ENCODE measurements around the gene APOC3.
"Not testable (repeated sequence)": the region's sequence is repeated elsewhere in the genome, so short reads cannot be mapped to it uniquely, and the experiment has no call there.

The APOC3 gene

DNA sequence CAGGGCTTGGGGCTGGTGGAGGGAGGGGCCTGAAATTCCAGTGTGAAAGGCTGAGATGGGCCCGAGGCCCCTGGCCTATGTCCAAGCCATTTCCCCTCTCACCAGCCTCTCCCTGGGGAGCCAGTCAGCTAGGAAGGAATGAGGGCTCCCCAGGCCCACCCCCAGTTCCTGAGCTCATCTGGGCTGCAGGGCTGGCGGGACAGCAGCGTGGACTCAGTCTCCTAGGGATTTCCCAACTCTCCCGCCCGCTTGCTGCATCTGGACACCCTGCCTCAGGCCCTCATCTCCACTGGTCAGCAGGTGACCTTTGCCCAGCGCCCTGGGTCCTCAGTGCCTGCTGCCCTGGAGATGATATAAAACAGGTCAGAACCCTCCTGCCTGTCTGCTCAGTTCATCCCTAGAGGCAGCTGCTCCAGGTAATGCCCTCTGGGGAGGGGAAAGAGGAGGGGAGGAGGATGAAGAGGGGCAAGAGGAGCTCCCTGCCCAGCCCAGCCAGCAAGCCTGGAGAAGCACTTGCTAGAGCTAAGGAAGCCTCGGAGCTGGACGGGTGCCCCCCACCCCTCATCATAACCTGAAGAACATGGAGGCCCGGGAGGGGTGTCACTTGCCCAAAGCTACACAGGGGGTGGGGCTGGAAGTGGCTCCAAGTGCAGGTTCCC, at the start of gene APOC3:
APOC3 (plus strand) TSS at position 383 of the 659 bp plus-strand sequence. CDS start 676 bp downstream, outside the sequence.
- DNase-seq, result no peak

DNA sequence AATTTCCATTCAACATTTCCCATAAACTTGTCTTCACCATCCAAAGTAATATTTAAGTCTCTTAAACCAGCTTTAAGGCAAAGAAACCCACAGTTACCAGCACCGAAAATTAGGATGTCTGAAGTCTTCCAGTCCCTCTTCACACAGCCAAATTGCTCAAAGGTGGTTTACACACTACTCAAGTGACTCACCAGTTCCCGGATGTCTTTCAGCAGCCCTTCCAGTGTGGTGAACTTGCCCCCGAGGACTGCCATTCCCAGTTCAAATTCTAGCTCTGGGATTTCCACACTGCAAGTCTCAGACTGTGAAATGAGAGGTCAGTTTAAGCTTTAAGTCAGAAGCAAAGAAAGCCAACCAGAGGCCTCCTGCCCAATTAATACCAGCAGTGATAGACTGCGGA, 47.0 kb upstream of the APOC3 start:
- no peak for DNase-seq

DNA sequence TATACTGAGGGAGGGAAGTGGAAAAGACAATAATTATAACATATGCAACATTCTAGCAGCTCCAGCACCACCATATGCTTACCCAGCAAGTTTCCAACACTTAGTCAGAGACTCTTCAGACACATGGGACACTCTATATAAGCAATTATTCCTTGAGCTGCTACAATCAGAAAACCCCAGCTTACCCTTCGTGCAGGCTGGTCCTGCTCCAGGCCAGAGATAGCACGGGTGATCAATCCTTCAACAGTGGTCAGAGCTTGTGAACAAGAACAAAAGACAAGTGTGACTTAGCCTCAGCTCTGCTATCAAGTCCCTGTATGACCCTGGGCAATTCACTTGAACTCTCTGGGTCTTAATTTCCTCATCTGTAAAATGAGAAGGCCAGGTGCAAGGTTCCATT, 43.4 kb upstream of the APOC3 start:
- DNase-seq, result no peak

DNA sequence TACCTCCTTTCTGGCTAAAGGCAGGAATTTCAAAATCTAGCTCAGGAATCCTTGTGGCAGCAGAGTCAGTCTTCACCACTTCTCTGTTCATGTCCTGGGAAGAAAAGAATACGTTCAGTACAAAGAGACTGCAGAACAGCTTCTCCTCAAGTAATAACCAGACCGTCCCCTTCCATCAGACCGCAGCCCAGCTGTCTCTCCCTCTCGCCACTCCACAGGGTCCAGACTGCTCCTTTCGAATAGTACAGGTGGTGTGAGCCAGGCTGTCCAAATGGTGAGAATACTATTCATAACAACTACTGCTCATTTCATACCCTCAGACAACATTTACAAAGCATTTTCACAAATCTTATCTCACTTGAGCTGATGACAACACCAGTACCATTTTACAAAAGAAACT, 42.7 kb upstream of the APOC3 start:
- DNase-seq, result no peak

DNA sequence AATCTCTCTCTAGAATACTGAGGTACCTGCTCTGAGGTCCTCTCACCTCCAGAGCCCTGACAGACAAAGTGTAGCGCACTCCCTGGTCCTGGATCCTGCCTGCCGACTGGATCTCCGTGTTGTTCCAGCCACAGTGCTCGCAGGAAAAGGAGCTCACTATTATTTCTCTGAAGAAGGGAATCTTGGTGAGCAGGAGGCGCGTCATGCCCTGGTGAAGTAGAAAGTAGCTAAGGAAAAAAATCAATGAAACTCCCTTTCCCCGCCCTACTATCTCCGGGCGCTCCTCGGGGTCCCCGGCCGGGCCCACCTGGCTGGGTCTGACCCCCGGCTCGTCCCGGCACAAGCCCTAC, 42.3 kb upstream of the APOC3 start:
- DNase-seq, result no peak

DNA sequence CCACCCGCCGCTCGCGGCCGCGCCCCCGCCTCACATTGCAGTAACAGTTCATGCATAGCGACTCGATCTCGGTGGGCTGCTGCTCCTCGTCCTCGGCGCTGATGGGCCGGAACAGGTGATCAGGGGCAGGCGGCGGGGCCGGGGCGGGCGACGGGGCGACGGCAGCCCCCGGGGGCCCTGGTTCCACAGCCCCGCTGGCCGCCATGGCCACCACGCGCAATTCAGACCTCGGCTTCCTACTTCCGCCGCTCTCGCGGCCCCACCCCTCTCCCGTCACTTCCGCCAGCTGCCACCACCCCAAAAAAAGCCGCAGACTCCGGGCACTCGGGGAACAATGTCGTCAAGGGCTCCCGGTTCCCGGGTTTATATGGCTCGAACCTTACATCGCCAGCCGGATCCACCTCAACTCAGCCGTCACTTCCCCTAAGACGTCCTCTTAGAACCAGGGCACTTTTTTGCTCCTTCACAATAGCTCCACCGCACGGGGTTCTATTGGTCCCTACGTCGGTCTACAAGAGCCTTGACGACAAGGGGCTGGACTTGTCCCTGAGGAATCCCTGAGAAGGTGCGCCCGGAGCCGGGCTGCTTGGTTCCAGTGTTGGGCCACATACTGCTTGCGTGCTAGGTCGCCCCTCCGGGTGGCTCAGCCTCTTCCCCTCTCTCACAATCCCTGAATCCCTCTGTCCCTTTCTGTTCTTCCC, 41.8 kb upstream of the APOC3 start, which contains the start of gene ZPR1:
ZPR1 (minus strand) TSS at position 238 of the 701 bp plus-strand sequence; CDS start at position 205, 33 bp downstream.
- DNase-seq, result peak; percentile 71

DNA sequence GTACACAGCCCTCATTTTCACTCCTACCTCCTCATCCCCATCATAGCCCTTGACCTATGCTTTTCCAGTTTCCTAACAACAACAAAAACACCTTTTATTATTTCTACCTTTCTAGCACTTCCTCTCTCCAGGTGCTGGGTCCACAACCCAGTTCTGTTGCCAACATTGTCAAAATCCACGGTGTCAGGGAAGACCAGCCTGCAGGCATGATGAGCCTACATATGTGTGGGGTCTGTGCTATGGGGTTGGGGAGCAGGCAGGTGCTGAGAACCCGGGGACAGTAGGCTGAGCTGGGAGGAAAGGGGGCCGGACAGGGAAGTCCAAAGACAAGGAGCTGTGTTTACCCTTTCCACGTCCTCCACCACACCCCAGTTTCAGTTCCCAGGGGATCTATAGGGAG, 41.2 kb upstream of the APOC3 start:
- DNase-seq, result no peak

DNA sequence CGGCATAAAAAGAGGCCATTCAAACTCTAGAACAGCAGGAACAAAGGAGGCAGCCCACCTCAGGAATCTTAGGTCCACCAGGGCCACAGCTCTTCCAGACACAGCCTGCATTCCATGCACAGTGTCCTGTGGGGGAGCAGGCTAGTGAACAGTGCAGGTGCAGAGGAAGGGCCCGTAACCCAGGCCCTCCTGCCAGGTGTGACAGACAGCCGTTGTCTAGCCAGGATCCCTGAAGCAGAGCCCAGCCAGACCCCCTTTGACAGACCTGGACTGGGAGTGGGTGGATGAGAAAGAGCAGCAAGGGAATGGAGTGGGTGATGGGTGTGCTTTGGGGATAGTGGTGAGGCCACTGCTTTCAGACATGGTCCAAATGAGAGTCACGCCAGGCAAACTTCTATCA, 40.7 kb upstream of the APOC3 start:
- no peak for DNase-seq

DNA sequence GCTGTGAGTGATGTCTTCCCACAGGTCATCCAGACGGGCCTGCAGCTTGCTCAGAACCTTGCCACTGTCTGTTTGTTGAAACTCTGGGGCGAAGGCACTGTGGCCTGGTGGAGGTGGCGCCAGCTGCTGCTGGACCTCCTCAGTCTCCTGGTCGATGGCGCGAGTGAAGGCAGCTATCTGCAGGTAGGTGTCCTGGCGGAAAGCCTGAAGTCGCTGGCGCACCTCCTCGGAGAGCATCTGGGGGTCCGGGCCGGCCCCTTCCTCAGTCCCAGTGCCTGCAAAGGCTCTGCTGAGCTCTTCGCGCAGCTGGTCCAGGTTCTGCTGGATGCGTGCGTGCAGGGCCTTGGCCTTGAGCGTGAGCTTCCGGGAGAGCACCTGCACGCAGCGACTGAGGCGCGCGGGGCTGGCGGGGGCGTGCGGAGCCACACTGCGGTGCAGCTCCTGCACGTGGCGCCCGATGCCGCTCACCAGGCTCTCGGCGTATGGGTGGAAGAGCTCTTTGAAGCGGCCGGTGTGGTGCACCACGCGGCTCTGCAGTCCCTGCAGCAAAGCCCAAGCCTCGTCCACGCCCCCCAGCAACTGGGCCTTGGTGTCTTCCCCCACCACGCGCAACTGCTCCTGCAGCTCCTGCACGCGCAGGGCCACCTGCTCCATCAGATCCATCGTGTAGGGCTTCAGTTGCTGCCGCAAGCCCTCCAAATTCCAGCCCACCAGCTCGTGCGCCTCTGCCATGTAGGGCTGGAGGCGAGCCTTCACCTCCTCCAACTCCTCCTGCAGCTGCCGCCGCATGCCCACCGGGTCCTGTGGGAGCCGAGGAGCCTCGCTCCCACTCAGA, 39.3 kb upstream of the APOC3 start:
- DNase-seq, result no peak

DNA sequence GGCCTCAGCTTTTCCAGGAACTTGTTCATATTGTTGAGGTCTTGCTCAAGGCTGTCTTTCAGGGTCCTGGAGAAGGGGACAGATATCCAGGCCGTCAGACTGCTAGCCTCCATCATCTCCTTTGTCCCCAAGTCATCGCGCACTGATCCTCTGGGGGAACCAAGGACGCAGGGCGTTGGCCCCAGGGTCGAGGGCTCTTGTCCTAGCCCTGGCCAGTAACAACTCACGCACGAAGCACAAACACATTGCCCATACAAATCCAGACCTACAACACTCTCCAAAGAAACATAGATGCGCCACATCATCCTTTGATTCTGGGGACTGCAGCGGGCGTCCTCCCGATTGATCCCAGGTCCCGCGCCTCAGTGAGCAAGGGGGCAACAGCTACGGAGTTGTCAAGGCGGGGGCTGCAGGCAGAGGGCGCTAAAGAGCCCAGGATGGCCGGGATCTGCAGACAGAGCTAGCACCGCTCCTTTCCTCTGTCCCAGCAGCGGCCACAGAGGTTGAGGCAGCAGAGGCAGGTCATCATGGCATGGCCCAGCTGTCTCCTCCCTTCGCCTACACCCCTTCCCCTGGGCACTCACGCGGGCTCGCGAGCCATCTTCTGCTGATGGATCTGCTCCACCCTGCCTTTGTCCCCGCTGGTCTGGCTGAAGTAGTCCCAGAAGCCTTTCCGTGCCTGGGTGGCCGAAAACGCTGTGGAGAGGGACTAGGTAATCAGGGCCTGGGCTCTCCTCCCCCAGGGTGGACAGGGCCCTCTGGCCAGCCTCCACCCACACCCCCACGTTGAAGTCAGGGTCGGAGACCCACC, 38.5 kb upstream of the APOC3 start:
- DNase-seq, result peak; percentile 69

DNA sequence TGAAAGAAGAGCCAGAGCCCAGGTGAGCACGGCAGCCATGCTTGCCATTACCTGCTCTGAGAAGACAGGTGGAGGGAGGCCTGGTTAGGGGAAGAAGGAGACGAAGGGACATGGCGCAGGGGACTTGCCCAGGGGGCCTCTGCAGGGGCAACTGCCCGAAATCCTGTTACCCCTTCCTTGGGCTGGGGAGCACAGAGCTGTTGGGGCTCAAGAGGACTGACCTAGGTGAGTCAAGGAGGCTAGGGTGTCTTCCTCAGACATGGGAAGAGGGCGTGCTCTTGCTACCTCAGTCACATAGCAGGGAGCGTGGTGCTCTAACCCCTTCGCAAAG, 37.9 kb upstream of the APOC3 start, which contains the start of gene APOA5:
APOA5 (minus strand) TSS at position 67 of the 331 bp plus-strand sequence; CDS start at position 48, 19 bp downstream.
- DNase-seq, result no peak

DNA sequence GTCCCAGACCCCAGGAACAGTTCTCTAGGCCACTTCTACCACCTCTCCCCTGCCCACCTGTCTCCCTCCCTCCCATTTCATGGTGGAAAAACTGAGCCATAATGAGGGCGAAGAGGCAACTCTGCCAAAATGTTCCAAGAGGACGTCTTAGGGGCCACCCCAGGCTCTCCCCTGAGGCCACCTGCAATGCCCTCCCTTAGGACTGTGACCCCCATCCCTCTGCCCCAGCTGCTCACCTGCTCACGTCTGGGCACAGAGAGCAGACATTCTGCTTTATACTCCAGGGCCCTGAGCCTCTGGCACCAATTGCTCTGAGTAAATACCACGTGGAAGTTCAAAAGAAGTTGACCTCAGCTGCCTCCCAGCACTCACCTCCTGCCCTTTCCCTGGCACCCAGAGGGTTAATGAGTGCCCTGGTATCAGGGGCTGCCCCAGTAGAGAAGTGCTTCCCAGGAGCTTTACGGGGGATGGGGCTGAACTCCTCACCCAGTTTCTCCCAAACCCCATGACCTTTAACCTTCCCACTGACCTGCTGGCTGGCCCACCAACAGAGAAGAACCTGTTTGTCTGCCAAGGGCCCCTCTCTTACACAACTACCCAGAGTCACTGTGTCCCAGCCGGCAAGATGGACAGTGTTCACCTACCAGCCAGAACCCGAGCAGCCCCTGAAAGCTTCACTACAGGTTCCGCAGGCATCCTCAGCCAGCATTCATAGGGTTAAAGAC, 37.4 kb upstream of the APOC3 start:
- no peak for DNase-seq

DNA sequence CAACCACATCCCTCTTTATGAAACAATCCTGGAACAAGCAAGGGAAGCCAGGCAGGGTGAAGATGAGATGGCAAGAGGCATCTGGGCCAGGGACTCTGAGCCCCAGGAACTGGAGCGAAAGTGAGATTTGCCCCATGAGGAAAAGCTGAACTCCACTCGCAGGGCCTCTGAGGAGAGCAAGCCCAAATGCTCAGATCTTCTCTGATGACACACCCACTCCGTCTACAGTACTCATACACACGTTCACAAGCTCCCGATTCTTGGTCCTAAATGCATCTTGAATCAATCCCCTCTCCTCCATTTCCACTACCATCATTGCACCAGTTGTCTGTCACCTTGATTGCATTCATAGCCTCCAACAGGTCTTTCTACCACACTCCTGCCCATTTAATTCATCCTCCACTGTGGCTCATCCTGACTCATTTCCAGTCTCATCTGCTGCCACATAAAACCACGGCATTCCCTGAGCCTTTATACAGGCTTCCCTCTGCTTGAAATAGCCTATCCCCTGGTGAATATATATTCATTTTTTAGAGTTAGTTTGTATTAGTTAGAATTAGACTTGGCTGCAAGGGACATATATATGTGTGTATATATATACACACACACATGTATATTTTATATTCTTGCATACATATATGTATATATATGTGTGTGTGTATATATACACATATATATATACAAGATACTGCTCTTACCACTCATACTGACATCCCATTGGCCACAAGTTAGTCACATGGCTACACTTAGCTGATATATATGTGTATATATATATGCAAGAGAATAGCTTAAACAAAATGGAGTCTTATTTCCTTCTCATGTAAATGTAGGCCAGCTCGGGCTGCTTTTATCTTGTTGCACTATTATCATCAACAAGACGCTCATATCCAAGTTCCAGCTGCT, 36.6 kb upstream of the APOC3 start:
- no peak for DNase-seq

DNA sequence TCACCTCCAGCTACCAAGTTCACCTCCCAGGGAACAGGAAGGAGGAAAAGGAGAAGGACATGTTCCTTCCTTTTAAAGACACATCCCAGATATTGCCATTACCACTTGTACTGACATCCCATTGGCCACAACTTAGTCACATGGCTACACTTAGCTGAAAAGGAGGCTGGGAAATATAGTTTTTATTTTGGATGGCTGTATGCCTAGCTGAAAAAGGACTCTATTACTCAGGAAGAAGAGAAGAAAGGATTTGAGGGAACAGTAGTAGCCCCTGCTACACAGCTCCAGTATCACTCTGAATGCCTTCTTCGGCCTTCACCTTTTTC, 36.0 kb upstream of the APOC3 start:
- no peak for DNase-seq

DNA sequence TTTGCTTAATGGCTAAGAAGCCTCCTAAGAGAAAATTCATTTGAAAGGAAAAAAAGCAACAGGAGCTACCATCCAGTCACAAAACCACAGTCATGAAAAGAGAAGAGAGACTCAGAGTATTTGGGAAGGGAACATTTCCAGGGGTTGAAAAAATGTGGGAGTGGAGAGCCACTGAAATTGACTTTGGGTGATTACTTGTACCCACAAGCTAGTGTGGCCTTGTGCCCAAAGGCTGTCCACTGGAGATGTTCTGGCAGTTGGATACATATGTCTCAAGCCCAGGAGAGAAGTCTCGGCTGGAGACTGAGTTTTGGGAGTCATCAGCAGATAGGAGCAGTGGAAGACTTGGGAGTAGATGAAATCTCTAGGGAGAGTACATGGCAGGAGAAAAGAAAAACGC, 34.9 kb upstream of the APOC3 start:
- DNase-seq, result no peak

DNA sequence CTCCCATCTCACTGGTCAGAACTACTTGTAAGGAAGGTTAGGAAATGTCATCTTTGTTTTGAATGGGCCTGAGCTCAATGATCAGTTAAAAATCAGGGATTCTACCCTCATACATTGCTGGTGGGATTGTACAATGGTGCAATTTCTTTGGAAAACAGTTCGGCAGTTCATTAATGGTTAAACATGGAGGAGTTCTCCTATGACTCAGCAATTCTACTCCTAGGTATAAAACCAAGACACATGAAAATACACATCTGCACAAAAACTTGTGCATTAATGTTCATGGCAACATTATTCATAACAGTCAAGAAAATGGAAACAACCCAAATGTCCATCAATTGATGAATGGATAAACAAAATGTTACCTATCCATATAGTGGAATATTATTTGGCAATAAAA, 33.2 kb upstream of the APOC3 start:
- DNase-seq, result no peak

DNA sequence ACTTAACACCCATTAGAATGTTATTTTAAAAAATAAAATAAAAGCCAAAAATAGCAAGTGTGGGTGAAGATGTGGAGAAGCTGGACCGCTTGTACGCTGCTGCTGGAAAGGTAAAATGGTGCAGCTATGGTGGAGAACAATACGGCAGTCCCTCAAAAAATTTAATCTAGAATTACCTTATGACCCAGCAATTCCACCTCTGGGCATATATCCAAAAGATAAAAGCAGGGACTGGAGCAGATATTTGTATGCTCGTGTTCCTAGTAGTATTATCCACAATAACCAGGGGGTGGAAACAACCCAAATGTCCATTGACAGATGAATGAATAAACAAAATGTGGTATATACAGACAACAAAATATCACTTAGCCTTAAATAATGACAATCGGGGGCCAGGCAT, 31.9 kb upstream of the APOC3 start:
- DNase-seq, result no peak

DNA sequence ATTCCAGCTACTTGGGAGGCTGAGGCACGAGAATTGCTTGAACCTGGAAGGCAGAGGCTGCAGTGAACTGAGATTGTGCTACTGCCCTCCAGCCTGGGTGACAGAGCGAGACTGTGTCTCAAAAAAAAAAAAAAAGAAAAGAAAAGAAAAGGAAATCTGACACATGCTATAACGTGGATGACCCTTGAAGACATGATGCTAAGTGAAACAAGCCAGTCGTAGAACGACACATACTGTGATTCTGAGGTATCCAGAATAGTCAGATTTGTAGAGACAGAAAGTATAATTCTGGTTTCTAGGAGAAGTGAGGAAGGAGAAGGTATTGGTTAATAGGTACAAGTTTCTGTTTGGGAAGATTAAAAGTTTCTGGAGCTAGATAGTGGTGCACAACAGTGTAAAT, 31.3 kb upstream of the APOC3 start:
- no peak for DNase-seq

DNA sequence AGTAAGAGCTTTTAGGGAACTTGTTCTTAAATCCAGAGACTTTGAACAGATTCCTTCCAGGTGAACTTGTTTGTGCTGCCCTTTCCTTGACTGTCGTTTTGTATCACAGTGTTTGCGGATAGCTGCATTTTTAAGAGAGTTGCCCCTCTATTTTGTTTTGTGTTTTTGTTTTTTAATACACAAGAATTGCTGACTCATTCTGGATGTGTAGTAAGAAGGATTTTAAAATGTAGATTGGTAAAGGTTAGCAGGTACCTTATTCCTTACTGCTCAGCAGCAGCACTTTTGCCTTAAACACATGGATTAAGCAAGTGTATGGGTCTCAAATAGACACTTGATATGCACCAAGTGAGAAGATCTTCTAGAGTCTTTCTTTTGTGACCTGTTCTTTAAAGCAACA, 29.1 kb upstream of the APOC3 start:
- no peak for DNase-seq

DNA sequence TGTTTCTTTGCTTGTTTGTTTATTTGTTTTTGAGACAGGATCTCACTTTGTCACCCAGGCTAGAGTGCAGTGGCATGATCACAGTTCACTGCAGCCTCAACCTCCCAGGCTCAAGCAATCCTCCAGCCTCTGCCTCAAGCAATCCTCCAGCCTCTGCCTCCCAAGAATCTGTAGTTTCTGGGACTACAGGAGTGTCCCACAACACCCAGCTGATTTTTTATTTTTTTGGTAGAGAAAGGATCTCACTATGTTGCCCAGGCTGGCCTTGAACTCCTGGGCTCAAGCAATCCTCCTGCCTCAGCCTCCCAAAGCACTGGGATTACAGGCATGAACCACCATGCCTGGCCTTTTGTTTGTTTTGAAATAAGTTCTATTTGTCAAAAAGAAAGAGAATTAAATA, 28.0 kb upstream of the APOC3 start:
- DNase-seq, result not testable (repeated sequence)

DNA sequence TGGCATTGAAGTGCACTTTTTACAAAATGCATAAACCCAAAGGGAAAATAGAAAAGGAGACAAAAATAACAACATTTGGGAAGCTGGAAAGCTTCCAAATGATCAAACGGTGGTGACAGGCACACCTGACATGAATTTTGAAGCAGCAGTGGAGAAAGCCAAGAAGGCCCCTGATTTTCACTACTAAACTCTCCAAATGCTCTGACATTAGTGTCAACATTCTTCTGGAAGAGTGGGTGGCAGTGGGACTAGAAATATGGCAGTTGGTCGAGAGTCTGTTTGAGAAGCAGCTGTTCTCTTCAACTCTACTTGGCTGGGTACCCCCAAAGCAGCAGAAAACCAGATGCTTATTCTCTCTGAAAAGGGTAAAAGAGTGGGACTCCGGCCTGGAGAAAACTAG, 25.7 kb upstream of the APOC3 start:
- no peak for DNase-seq
